ENCODE measurements around the gene IQSEC1. TPM values are rescaled to one million over a fixed set of nuclear protein-coding genes. Genes with fewer than 3 reads are reported as not detected.

The IQSEC1 gene
- total RNA-seq, 1 donor from 2014 or later, result 29.5 TPM

GRCh38 chr3:13066236-13066635, 7.0 kb downstream of the IQSEC1 start:
- Histone ChIP-seq H3K9ac (ENCODE audit: low read length) (no peak overlapping the region), H2AFZ (ENCODE audit: low read depth, low read length) (no peak overlapping the region), H3K9me3 (ENCODE audit: insufficient read depth, low read depth, low read length) (no peaks in the 10 kb centered on the region), H3K27me3 (ENCODE audit: insufficient read depth, low read length) (no peaks in the 10 kb centered on the region), H3K36me3 (ENCODE audit: insufficient read depth, low read length) (no peaks in the 10 kb centered on the region), H3K4me1 (ENCODE audit: insufficient read depth, low read length) (no peaks in the 10 kb centered on the region), H3K4me2 (ENCODE audit: low read length) (no peak overlapping the region), H3K4me3 (ENCODE audit: insufficient read depth, low read depth, low read length) (no peak overlapping the region), H3K79me2 (ENCODE audit: insufficient read depth, low read length) (no peaks in the 10 kb centered on the region), H3K27ac (ENCODE audit: low read depth, low read length) (no peak overlapping the region), H4K20me1 (ENCODE audit: insufficient read depth, low read length) (no peaks in the 10 kb centered on the region)
- peaks cover 2% of the 10 kb centered on the region for H3K36me3 Mint-ChIP-seq (ENCODE audit: low read depth, unreplicated experiment)
- H3K9me3 Mint-ChIP-seq (ENCODE audit: unreplicated experiment), result no peaks in the 10 kb centered on the region
- no peak overlapping the region for H3K4me3 Mint-ChIP-seq (ENCODE audit: unreplicated experiment)
- DNase-seq (ENCODE audit: low read depth) (no peak), FAIRE-seq (no peak)
- no peak overlapping the region for H3K27ac Mint-ChIP-seq (ENCODE audit: unreplicated experiment)
- peaks cover 33% of the 10 kb centered on the region for H3K27me3 Mint-ChIP-seq (ENCODE audit: low read depth, unreplicated experiment)
- TF ChIP-seq EZH2 (IDR thresholded peaks at IDR 0.05; ENCODE audit: insufficient read depth, low read length) (no peak), CTCF (IDR thresholded peaks at IDR 0.05; ENCODE audit: insufficient read depth, low read depth, low read length) (no peak)
- peaks cover 12% of the 10 kb centered on the region for H3K4me1 Mint-ChIP-seq (ENCODE audit: low read depth, unreplicated experiment)

- DNase-seq (ENCODE audit: low read depth), result no peak
These were observed 7.5 kb downstream of the IQSEC1 start for GRCh38 chr3:13065727-13066126.

More at GRCh38 chr3:13065727-13066126, 7.5 kb downstream of the IQSEC1 start:
- Histone ChIP-seq H3K36me3 (ENCODE audit: insufficient read depth, low read length) (no peaks in the 10 kb centered on the region), H3K4me1 (ENCODE audit: insufficient read depth, low read length) (no peaks in the 10 kb centered on the region), H3K79me2 (ENCODE audit: insufficient read depth, low read length) (no peaks in the 10 kb centered on the region), H3K27me3 (ENCODE audit: insufficient read depth, low read length) (no peaks in the 10 kb centered on the region), H3K27ac (ENCODE audit: low read depth, low read length) (no peak overlapping the region), H4K20me1 (ENCODE audit: insufficient read depth, low read length) (no peaks in the 10 kb centered on the region), H3K4me3 (ENCODE audit: insufficient read depth, low read depth, low read length) (no peak overlapping the region), H3K9me3 (ENCODE audit: insufficient read depth, low read depth, low read length) (no peaks in the 10 kb centered on the region), H3K4me2 (ENCODE audit: low read length) (no peak overlapping the region), H2AFZ (ENCODE audit: low read depth, low read length) (no peak overlapping the region), H3K9ac (ENCODE audit: low read length) (no peak overlapping the region)
- H3K4me3 Mint-ChIP-seq (ENCODE audit: unreplicated experiment), result no peak overlapping the region
- peaks cover 2% of the 10 kb centered on the region for H3K36me3 Mint-ChIP-seq (ENCODE audit: low read depth, unreplicated experiment)
- peaks cover 12% of the 10 kb centered on the region for H3K4me1 Mint-ChIP-seq (ENCODE audit: low read depth, unreplicated experiment)
- no peak overlapping the region for H3K27ac Mint-ChIP-seq (ENCODE audit: unreplicated experiment)
- no peak for TF ChIP-seq CTCF (IDR thresholded peaks at IDR 0.05; ENCODE audit: insufficient read depth, low read depth, low read length)
- TF ChIP-seq EZH2 (IDR thresholded peaks at IDR 0.05; ENCODE audit: insufficient read depth, low read length), result no peak
- no peak for FAIRE-seq
- no peaks in the 10 kb centered on the region for H3K9me3 Mint-ChIP-seq (ENCODE audit: unreplicated experiment)
- H3K27me3 Mint-ChIP-seq (ENCODE audit: low read depth, unreplicated experiment), result peaks cover 35% of the 10 kb centered on the region
